GM23338 (cell line): ENCODE data around the gene APOA1. TPM values are rescaled to one million over a fixed set of nuclear protein-coding genes. Genes with fewer than 3 reads are reported as not detected.

Source experiments
- polyA plus RNA-seq: library from polyadenylated mRNA; unstranded; fragments of >200 nt; fragmentation: Nextera tagmentation; extraction: Ambion mirVana; gene quantifications from 2 replicates; pipeline ENCODE4 v1.2.1, GENCODE V29; 2016
- total RNA-seq: library from RNA; depleted of rRNA; stranded (reverse); fragments of >200 nt; shearing (Covaris generic); gene quantifications from 2 replicates; pipeline ENCODE4 v1.2.3, GENCODE V29; 2014; rRNA removed

APOA1 gene
- total and polyA plus RNA-seq, 2 experiments from 2014 or later = 0.60 TPM; not detected in 1

Other genes starting within 250 kb of the APOA1 start
- 17.6 and 24.8 TPM in 2 replicates for gene BUD13, start 64.6 kb downstream of the APOA1 start, total RNA-seq
- 13.4 and 17.0 TPM in 2 replicates for gene BUD13, start 64.6 kb downstream of the APOA1 start, polyA plus RNA-seq
- gene ZPR1, start 49.6 kb downstream of the APOA1 start, total RNA-seq = 52.0 and 96.7 TPM in 2 replicates
- gene ZPR1, start 49.6 kb downstream of the APOA1 start, polyA plus RNA-seq = 46.8 and 55.4 TPM in 2 replicates
- gene APOA5, start 45.7 kb downstream of the APOA1 start, total RNA-seq = 0.16 and 0.35 TPM in 2 replicates
- gene APOA5, start 45.7 kb downstream of the APOA1 start, polyA plus RNA-seq = 0.18 TPM in 1 of 2 replicates, not detected in the other
- gene APOA4, start 14.3 kb downstream of the APOA1 start, total RNA-seq = not detected in 2 replicates
- gene APOA4, start 14.3 kb downstream of the APOA1 start, polyA plus RNA-seq = not detected in 2 replicates
- gene APOC3, start 7.7 kb downstream of the APOA1 start, total RNA-seq = not detected in 2 replicates
- not detected in 2 replicates for gene APOC3, start 7.7 kb downstream of the APOA1 start, polyA plus RNA-seq